HG03175 (cell line): Measurements from ENCODE around the gene ORC6.

Experiments
- ATAC-seq: cut with Tn5 transposase; IDR thresholded peaks from one replicate; pipeline ENCODE4 v1.9.1; 2021; ENCODE audit warnings: mild to moderate bottlenecking, moderate library complexity; ENCODE audit not compliant: unreplicated experiment

Gene ORC6

GRCh38 chr16:46730801-46731690, 41.6 kb downstream of the ORC6 start:
- no peak for ATAC-seq

DNA sequence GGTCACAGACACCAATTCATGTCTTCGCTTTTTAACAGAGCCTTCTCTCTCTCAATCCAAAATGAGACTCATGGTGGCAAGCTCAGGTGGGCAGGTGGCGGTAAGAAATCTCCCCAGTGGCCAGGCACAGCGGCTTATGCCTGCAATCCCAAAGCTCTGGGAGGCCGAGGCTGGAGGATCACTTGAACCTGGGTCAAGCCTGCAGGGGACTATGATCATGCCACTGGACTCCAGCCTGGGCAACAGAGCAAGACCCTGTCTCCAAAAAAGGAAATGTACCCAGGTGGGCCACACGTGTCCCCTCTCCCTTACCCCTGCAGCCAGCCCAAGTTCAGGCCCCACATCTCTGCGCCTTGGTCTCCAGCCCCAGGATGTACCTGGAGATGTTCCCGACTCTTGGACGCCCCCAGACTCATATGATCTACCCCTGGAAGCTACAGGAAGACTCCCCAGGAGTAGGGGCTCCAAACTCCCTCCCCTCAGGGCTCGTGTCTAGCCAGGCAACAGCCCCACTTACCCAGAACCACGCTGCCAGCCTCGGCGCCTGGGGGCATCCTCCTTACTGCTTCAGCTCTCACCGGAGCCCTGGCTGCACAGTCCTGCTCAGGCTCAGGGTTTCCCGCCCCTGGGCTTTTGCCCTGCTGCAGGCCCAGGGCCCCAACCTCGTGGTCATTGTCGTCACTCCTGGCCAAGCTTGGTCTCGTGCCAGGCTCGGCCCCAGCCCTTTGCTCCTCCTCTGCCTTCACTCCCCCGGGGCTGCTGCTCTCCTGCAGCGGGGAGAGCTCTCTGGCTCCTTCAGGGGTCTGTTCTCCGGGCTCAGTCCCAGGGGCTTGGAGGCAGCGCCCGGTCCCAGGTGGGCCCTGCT, 42.5 kb downstream of the ORC6 start:
- no peak for ATAC-seq

GRCh38 chr16:46732561-46732960, 43.1 kb downstream of the ORC6 start:
- no peak for ATAC-seq

DNA sequence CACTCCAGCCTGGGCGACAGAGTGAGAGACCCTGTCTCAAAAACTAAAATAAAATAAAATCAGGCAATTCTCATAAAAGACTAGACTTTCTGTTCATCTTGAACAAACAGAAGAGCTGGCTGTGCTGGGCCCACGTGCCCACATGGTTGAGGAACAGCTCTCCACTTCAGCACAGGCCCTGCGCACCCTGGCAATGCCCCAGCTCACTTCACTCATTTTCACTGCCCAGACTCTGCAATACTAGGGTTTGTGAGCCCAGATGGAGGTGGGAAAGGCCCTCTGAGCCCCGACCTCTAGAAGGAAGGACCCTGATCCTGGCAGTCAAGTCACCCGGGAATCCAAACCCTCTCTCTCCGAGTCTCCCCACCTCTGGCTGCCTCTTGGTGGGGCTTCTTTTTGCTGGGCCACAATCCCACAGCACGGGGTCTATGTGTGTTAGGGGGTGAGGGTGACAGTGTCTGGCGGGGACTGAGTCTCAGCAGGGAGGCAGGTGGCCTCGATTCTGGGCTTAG, 43.9 kb downstream of the ORC6 start:
- ATAC-seq, result no peak

- ATAC-seq, result no peak
These were observed 47.2 kb downstream of the ORC6 start for GRCh38 chr16:46736695-46737094.

DNA sequence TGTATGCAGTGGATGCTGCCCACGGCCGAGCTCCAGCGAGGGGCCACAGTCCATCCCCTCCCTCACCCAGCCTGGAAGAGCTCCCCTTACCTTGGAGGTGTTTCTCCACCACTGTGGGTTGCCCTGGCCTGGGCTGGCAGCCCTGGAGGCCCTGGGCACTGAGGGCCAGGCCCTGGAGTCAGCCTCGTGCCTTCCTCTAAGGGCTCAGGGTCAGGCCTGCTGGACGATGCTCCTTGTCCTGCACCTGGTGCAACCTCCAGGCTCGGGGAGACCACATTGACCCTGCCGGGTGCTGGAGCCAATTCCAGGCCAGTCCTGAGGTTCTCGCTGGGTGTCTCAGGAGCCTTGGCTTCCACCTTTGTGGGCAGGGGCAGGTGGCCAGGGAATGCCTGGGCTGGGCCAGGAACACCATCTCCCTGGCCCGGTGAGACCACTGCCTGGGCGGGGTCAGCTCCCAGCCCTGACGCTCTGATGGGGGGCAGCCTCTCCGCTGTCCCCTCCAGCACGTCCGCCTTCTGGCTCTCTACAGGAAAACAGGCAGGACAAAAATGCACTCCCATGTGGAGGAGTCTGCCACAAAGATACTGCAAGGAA, 48.3 kb downstream of the ORC6 start:
- ATAC-seq, result no peak

DNA sequence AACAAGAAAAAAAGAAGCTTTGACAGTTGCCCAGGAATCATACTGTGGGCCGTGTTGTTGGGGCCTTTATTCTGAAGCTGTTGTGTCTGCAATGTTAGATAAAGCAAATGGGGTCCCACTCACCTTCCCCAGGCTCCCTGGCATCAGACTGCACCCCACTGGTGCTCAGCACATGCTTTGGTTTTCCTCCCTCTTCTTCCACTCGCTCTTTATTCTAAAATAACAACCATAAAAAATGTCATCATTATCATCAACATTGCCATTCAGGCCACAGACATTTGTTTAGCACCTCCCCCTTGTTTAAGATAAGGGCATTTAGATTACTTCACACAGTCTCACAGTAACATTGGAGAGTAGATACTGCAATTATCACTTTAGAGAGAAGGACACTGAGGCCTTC, 50.5 kb downstream of the ORC6 start:
- ATAC-seq, result no peak

GRCh38 chr16:46743232-46743719, 53.8 kb downstream of the ORC6 start:
- ATAC-seq, result peak; percentile 65

DNA sequence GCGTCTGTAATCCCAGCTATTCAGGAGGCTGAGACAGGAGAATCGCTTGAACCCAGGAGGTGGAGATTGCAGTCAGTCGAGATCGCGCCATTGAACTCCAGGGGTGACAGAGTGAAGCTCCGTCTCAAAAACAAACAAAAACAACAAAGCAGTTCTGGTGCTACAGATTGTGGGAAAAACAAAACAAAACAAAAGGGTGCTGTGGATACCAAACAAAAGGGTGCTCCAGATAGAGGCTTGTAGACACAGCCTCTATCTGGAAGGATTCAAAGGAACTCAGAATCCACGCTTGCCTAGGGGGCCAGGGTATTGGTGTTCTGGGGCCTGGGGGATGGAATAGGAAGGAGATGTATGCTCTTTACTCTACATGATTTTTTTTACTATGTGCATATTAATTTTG, 56.2 kb downstream of the ORC6 start:
- no peak for ATAC-seq

GRCh38 chr16:46746821-46747776, 57.6 kb downstream of the ORC6 start:
- ATAC-seq, result no peak
